ENCODE data around the gene TCEAL3.
"Not testable (repeated sequence)": the region's sequence is repeated elsewhere in the genome, so short reads cannot be mapped to it uniquely, and the experiment has no call there.

The TCEAL3 gene

DNA sequence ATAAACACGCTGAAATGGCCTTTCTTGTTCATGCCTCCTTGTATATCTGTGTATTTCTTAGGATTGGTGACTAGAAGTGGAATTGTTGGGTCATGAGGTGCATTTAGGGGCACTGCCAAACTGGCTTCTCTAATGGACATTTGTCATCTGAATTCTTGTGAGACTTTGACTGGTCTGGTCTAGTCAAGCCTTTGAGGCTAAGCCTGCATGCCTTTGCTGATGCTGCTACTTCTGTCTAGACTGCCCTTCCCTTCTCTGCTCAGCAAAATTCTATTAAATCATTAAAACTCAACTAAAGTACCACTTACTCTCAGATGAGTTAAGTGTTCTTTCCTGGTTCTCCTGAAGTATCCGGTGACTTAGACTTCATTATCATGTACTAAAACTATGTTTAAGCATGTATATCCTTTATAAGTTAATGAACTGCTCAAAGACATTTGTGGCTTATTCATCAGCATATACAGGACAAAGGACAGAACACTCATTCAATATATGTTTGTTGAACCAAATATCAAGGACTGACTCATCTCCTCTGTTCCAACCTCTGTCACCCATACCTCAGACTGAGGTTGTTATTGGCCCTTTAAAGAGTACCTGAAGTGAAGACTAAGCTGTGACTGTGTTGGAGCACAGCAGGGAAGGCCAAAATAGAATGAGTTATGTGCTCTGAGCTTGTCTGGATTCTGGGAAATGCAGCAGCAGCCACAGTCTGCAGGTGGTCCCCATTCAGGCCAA, 30.0 kb downstream of the TCEAL3 start:
- no peaks in the 10 kb centered on the region for H3K4me1 ChIP-seq (ENCODE audit: control insufficient read depth in 5 of 5, insufficient read depth in 5 of 5, low read length in 5 of 5)
- H3K27ac ChIP-seq (ENCODE audit: low read depth, low read length), result no peak overlapping the region
- H3K9me3 ChIP-seq (ENCODE audit: control insufficient read depth in 5 of 5, low read length in 5 of 5), result no peaks in the 10 kb centered on the region
- H3K4me3 ChIP-seq (ENCODE audit: low read depth in 1 of 5, low read length in 5 of 5), result no peak overlapping the region
- peaks cover 3 to 17% (median 9%) of the 10 kb centered on the region in 5 donors for H3K27me3 ChIP-seq (ENCODE audit: control insufficient read depth in 5 of 5, insufficient read depth in 4 of 5, low read length in 5 of 5)
- H3K9ac ChIP-seq (ENCODE audit: low read length in 5 of 5), result no peak overlapping the region
- H3K36me3 ChIP-seq (ENCODE audit: control insufficient read depth in 5 of 5, insufficient read depth in 5 of 5, low read length in 5 of 5), result no peaks in the 10 kb centered on the region

DNA sequence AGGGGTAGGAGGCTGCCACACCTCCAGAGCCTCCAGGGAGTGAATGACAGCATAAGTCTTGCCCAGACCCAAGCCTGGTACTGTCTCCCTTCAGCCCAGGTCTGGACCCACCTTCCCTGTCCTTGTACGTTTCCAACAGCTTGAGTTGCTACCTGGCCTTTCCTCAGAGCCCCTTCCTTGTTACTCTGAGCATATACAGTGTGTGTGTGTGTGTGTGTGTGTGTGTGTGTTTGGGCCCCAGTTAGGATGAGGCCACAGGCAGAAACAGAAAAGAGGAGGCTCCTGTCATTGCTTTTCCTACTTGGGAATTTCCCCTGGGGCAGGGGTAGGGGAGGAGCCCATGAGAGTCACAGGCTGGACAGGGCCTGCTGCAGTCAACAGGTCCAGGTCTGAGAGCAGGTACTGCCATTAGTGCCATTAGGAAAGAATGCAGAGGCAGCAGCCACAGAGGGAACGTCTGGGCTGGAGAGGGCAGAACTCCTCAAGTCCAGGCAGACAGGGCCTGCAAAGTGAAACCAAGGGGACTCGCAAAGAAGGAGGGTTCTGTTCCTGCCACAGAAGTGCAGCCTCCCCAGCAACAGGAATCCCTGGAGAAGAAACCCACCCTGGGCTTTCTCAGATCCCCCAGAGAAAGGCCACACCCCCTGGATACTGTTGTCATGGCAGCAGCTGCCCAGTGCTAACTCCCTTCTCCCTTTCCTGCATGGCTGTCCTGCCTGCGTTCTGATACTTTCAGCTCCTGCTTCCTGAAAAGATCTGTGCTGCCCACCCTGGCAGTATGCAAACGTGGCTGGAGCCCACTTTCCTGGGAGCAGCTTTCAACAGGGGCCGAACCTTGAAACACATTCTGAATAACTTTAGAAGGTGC, 30.9 kb downstream of the TCEAL3 start:
- H3K9ac ChIP-seq (ENCODE audit: low read length in 5 of 5); H3K4me1 ChIP-seq (ENCODE audit: control insufficient read depth in 5 of 5, insufficient read depth in 5 of 5, low read length in 5 of 5); H3K4me3 ChIP-seq (ENCODE audit: low read depth in 1 of 5, low read length in 5 of 5); H3K36me3 ChIP-seq (ENCODE audit: control insufficient read depth in 5 of 5, insufficient read depth in 5 of 5, low read length in 5 of 5); H3K9me3 ChIP-seq (ENCODE audit: control insufficient read depth in 5 of 5, low read length in 5 of 5); H3K27ac ChIP-seq (ENCODE audit: low read depth, low read length): not testable (repeated sequence)
- H3K27me3 ChIP-seq (ENCODE audit: control insufficient read depth in 5 of 5, insufficient read depth in 4 of 5, low read length in 5 of 5), result peaks cover 3 to 24% (median 10%) of the 10 kb centered on the region in 5 donors

DNA sequence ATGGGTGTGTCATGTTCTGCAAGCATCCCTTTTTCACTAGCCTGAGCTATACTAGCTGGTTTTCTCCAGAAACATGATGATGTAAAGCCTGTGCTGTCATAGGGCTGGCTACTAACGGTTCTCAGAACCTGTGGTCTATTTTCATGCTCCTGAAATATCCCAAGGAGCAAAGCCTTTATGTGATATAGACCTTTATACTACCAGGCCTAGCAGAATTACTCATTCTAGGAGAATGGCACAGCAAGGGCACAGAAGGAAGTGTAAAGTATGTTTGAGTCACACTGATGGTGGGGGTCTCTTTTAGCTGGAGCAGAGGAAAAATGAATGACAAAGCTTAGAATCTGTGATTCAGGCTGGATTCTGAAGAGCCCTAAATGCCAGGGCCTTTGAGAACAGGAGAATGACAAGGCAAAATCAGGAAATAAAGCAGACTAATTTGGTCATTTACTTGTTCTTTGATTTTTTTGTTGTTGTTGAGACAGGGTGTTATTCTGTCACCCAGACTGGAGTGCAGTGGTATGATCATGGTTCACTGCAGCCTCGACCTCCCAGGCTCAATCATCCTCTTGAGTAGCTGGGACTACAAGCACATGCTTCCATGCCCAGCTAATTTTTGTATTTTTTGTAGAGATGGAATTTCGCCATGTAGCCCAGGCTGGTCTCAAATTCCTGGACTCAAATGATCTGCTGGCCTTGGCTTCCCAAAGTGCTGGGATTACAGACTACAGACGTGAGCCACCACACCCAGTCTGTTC, 32.8 kb downstream of the TCEAL3 start:
- H3K9me3 ChIP-seq (ENCODE audit: control insufficient read depth in 5 of 5, low read length in 5 of 5), result peaks cover 0 to 4% (median 0%) of the 10 kb centered on the region in 5 donors
- H3K4me3 ChIP-seq (ENCODE audit: low read depth in 1 of 5, low read length in 5 of 5), result no peak overlapping the region
- H3K27ac ChIP-seq (ENCODE audit: low read depth, low read length), result no peak overlapping the region
- H3K36me3 ChIP-seq (ENCODE audit: control insufficient read depth in 5 of 5, insufficient read depth in 5 of 5, low read length in 5 of 5), result no peaks in the 10 kb centered on the region
- no peak overlapping the region for H3K9ac ChIP-seq (ENCODE audit: low read length in 5 of 5)
- no peaks in the 10 kb centered on the region for H3K4me1 ChIP-seq (ENCODE audit: control insufficient read depth in 5 of 5, insufficient read depth in 5 of 5, low read length in 5 of 5)
- peaks cover 3 to 28% (median 13%) of the 10 kb centered on the region in 5 donors for H3K27me3 ChIP-seq (ENCODE audit: control insufficient read depth in 5 of 5, insufficient read depth in 4 of 5, low read length in 5 of 5)

DNA sequence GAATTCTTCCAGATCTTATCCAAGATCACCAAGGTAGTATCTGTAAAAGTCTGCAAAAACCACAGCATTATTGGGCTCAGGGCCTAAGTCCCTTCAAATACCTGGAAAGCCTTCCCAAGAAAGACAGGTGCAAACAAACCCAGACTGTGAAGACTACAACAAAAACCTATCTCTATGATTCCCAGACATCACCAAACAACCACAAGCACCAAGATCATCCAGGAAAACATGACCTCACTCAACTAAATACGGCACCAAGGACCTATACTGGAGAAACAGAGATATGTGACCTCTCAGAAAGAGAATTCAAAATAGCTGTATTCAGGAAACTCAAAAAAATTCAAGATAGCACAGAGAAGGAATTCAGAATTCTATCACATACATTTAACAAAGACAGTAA, 36.4 kb downstream of the TCEAL3 start:
- Histone ChIP-seq H3K4me1 (ENCODE audit: control insufficient read depth in 5 of 5, insufficient read depth in 5 of 5, low read length in 5 of 5) (no peaks in the 10 kb centered on the region), H3K4me3 (ENCODE audit: low read depth in 1 of 5, low read length in 5 of 5) (no peak overlapping the region), H3K27ac (ENCODE audit: low read depth, low read length) (no peak overlapping the region), H3K9me3 (ENCODE audit: control insufficient read depth in 5 of 5, low read length in 5 of 5) (peaks cover 0 to 7% (median 4%) of the 10 kb centered on the region in 5 donors), H3K27me3 (ENCODE audit: control insufficient read depth in 5 of 5, insufficient read depth in 4 of 5, low read length in 5 of 5) (peaks cover 3 to 18% (median 12%) of the 10 kb centered on the region in 5 donors), H3K9ac (ENCODE audit: low read length in 5 of 5) (no peak overlapping the region), H3K36me3 (ENCODE audit: control insufficient read depth in 5 of 5, insufficient read depth in 5 of 5, low read length in 5 of 5) (no peaks in the 10 kb centered on the region)

DNA sequence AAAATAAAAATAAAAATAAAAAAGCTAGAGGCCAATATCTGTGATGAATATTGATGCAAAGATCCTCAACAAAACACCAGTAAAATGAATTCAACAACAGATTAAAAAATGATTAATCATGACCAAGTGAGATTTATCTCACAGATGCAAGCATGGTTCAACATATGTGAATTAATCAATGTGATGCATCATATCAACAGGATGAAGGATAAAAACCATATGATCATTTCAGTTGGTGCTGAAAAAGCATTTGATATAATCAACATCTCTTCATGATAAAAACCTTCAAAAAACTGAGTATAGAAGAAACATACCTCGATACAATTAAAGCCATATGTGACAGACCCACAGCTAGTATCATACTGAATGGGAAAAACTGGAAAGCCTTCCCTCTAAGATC, 39.9 kb downstream of the TCEAL3 start:
- H3K27me3 ChIP-seq (ENCODE audit: control insufficient read depth in 5 of 5, insufficient read depth in 4 of 5, low read length in 5 of 5), result peaks cover 3 to 13% (median 4%) of the 10 kb centered on the region in 5 donors

DNA sequence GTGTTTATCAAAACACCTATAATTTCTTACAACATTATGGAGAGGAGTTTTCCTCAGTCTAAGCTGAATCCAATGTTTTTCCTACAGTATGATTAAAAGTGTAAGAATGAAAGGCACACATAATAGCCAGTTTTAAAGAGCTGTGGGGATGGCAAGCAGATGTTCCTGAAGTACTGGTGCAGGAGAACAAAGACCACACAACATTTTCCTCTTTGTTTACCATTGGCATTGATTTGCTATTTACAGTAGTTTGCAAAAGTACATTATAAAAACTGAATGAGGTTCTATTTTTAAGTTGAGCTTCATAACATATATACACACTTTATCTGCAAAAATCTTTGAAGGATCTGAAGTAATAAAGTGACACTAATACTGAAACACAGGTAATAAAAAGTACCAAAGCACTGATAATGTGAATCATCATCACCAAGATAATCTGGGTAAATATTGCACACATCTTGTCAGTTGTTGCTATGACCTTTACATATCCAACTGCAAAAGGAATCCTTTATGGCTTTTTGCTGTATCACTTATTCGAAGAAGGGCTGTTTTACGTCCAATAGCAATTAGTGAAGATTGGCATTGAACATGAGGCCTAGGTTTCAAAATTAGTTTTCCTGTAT, 43.5 kb downstream of the TCEAL3 start:
- Histone ChIP-seq H3K9me3 (ENCODE audit: control insufficient read depth in 5 of 5, low read length in 5 of 5) (peaks cover 0 to 9% (median 0%) of the 10 kb centered on the region in 5 donors), H3K9ac (ENCODE audit: low read length in 5 of 5) (no peak overlapping the region), H3K36me3 (ENCODE audit: control insufficient read depth in 5 of 5, insufficient read depth in 5 of 5, low read length in 5 of 5) (no peaks in the 10 kb centered on the region), H3K4me1 (ENCODE audit: control insufficient read depth in 5 of 5, insufficient read depth in 5 of 5, low read length in 5 of 5) (no peaks in the 10 kb centered on the region), H3K4me3 (ENCODE audit: low read depth in 1 of 5, low read length in 5 of 5) (no peak overlapping the region), H3K27ac (ENCODE audit: low read depth, low read length) (no peak overlapping the region), H3K27me3 (ENCODE audit: control insufficient read depth in 5 of 5, insufficient read depth in 4 of 5, low read length in 5 of 5) (peaks cover 0 to 8% (median 6%) of the 10 kb centered on the region in 5 donors)

More for the DNA sequence above, 39.9 kb downstream of the TCEAL3 start:
- H3K36me3 ChIP-seq (ENCODE audit: control insufficient read depth in 5 of 5, insufficient read depth in 5 of 5, low read length in 5 of 5), result no peaks in the 10 kb centered on the region
- no peak overlapping the region for H3K4me3 ChIP-seq (ENCODE audit: low read depth in 1 of 5, low read length in 5 of 5)
- no peak overlapping the region for H3K27ac ChIP-seq (ENCODE audit: low read depth, low read length)
- no peak overlapping the region for H3K9ac ChIP-seq (ENCODE audit: low read length in 5 of 5)
- H3K9me3 ChIP-seq (ENCODE audit: control insufficient read depth in 5 of 5, low read length in 5 of 5), result peaks cover 0 to 9% (median 4%) of the 10 kb centered on the region in 5 donors
- no peaks in the 10 kb centered on the region for H3K4me1 ChIP-seq (ENCODE audit: control insufficient read depth in 5 of 5, insufficient read depth in 5 of 5, low read length in 5 of 5)

DNA sequence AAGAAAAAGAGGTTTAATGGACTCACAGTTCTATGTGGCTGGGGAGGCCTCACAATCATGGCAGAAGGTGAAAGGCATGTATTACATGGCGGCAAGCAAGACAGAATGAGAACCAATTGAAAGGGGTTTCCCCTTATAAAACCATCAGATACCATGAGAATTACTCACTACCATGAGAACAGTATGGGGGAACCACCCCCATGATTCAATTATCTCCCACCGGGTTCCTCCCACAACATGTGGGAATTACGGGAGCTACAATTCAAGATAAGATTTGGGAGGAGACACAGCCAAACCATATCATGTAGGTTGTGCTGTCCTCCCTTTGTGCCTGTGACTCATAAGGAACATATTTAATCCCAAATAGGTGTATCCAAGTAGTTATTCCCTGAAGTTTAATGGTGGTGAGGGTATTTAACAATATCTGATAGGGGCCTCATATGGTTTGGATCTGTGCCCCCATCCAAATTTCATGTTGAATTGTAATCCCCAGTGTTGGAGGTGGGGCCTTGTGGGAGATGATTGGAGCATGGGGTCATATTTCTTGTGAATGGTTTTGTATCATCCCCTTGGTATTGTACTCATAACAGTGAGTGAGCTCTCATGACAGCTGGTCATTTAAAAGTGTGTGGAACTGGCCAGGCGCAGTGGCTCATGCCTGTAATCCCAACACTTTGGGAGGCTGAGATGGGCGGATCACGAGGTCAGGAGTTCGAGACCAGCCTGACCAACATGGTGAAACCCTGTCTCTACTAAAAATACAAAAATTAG, 47.7 kb downstream of the TCEAL3 start:
- H3K27ac ChIP-seq (ENCODE audit: low read depth, low read length); H3K36me3 ChIP-seq (ENCODE audit: control insufficient read depth in 5 of 5, insufficient read depth in 5 of 5, low read length in 5 of 5); H3K9ac ChIP-seq (ENCODE audit: low read length in 5 of 5); H3K4me1 ChIP-seq (ENCODE audit: control insufficient read depth in 5 of 5, insufficient read depth in 5 of 5, low read length in 5 of 5); H3K4me3 ChIP-seq (ENCODE audit: low read depth in 1 of 5, low read length in 5 of 5); H3K9me3 ChIP-seq (ENCODE audit: control insufficient read depth in 5 of 5, low read length in 5 of 5): not testable (repeated sequence)
- peaks cover 4 to 24% (median 10%) of the 10 kb centered on the region in 5 donors for H3K27me3 ChIP-seq (ENCODE audit: control insufficient read depth in 5 of 5, insufficient read depth in 4 of 5, low read length in 5 of 5)

DNA sequence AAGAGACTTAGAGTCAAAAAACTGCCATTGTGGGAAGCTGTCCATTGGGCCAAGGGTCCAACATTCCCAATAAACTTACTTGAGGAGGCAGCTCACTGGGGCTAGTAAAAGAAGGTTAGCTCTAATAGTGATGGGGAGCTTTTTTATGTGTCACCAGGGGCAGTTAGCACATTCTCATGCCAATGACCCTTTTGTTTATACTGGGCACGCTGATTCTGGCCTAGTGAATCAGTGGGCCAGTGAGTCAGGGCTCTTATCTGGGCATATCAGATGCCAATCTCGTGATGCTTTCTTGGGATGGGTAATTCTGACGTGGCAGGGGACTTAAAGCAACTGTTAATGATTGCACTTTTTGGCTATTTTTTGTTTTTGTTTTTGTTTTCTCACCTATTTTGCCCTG, 48.9 kb downstream of the TCEAL3 start:
- no peak overlapping the region for H3K9ac ChIP-seq (ENCODE audit: low read length in 5 of 5)
- no peak overlapping the region for H3K4me3 ChIP-seq (ENCODE audit: low read depth in 1 of 5, low read length in 5 of 5)
- H3K9me3 ChIP-seq (ENCODE audit: control insufficient read depth in 5 of 5, low read length in 5 of 5), result no peaks in the 10 kb centered on the region
- H3K36me3 ChIP-seq (ENCODE audit: control insufficient read depth in 5 of 5, insufficient read depth in 5 of 5, low read length in 5 of 5), result no peaks in the 10 kb centered on the region
- peaks cover 4 to 26% (median 10%) of the 10 kb centered on the region in 5 donors for H3K27me3 ChIP-seq (ENCODE audit: control insufficient read depth in 5 of 5, insufficient read depth in 4 of 5, low read length in 5 of 5)
- no peaks in the 10 kb centered on the region for H3K4me1 ChIP-seq (ENCODE audit: control insufficient read depth in 5 of 5, insufficient read depth in 5 of 5, low read length in 5 of 5)
- H3K27ac ChIP-seq (ENCODE audit: low read depth, low read length), result no peak overlapping the region

DNA sequence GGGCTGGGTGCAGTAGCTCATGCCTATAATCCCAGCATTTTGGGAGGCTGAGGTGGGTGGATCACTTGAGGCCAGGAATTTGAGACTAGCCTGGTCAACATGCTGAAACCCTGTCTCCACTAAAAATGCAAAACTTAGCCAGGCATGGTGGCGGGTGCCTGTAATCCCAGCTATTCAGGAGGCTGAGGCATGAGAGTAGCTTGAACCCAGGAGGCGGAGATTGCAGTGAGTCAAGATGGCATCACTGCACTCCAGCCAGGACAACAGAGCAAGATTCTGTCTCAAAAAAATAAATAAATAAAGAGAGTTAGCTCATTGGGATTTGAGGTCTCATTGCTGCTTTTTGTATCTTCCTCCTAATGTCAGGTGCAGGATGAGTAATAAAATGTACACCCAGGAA, 49.3 kb downstream of the TCEAL3 start:
- not testable (repeated sequence) for H3K27ac ChIP-seq (ENCODE audit: low read depth, low read length); H3K4me1 ChIP-seq (ENCODE audit: control insufficient read depth in 5 of 5, insufficient read depth in 5 of 5, low read length in 5 of 5); H3K9me3 ChIP-seq (ENCODE audit: control insufficient read depth in 5 of 5, low read length in 5 of 5); H3K4me3 ChIP-seq (ENCODE audit: low read depth in 1 of 5, low read length in 5 of 5); H3K36me3 ChIP-seq (ENCODE audit: control insufficient read depth in 5 of 5, insufficient read depth in 5 of 5, low read length in 5 of 5); H3K9ac ChIP-seq (ENCODE audit: low read length in 5 of 5)
- peaks cover 2 to 26% (median 10%) of the 10 kb centered on the region in 5 donors for H3K27me3 ChIP-seq (ENCODE audit: control insufficient read depth in 5 of 5, insufficient read depth in 4 of 5, low read length in 5 of 5)
